Esophagus (tissue), 2 donors: ENCODE results near the gene TTLL7. TPM values are rescaled to one million over a fixed set of nuclear protein-coding genes. Genes with fewer than 3 reads are reported as not detected.

ENCODE experiments used
- H3K27ac ChIP-seq, 2 donors: one replicate each; pipeline ENCODE4 v1.5.1; 2013; ENCODE audit warnings: low read depth in 2 of 2, mild to moderate bottlenecking in 2 of 2, inconsistent platforms in 1 of 2, low read length in 1 of 2, moderate library complexity in 1 of 2
- H3K27me3 ChIP-seq, 2 donors: one replicate each; pipeline ENCODE4 v1.6.1; 2013; ENCODE audit warnings: low read length in 2 of 2, control low read depth in 1 of 2, mild to moderate bottlenecking in 1 of 2; ENCODE audit not compliant: insufficient read depth in 2 of 2, control insufficient read depth in 1 of 2
- H3K36me3 ChIP-seq, 2 donors: one replicate each; pipeline ENCODE4 v1.6.1; 2013; ENCODE audit warnings: low read length in 1 of 2; ENCODE audit not compliant: control insufficient read depth in 2 of 2, insufficient read depth in 2 of 2
- H3K4me1 ChIP-seq, 2 donors: one replicate each; pipeline ENCODE4 v1.6.1; 2013; ENCODE audit warnings: low read length in 1 of 2; ENCODE audit not compliant: control insufficient read depth in 2 of 2, insufficient read depth in 2 of 2
- H3K4me3 ChIP-seq, 2 donors: one replicate each; pipeline ENCODE4 v1.5.1; 2013; ENCODE audit warnings: low read length in 2 of 2, mild to moderate bottlenecking in 2 of 2, low read depth in 1 of 2, moderate library complexity in 1 of 2
- H3K9me3 ChIP-seq, 2 donors: one replicate each; pipeline ENCODE4 v1.6.1; 2013; ENCODE audit warnings: mild to moderate bottlenecking in 2 of 2, low read depth in 1 of 2, low read length in 1 of 2, moderate library complexity in 1 of 2; ENCODE audit not compliant: control insufficient read depth in 2 of 2, insufficient read depth in 1 of 2
- WGBS, 2 donors: extraction: QIAGEN DNeasy Blood & Tissue Kit; methylation state at CpG; one replicate each; pipeline ENCODE4 v1.1.7; 2013; 5-methylcytosine and 5-hydroxymethylcytosine counted together
- polyA plus RNA-seq, 2 donors: library from polyadenylated mRNA; stranded (reverse); fragments of 200-250 nt; gene quantifications; one replicate each; pipeline ENCODE4 v1.2.3, GENCODE V29; 2013
- donor health status: healthy with polysubstance abuse.
- donor health status: Bipolar disorder and iron deficiency.

TTLL7 gene
- polyA plus RNA-seq, 2 donors: 1.6 to 3.6 TPM

- Histone ChIP-seq H3K4me3 (no peak overlapping the region), H3K27me3 (no peaks in the 10 kb centered on the region), H3K4me1 (no peaks in the 10 kb centered on the region), H3K9me3 (no peaks in the 10 kb centered on the region), H3K27ac (no peak overlapping the region), H3K36me3 (no peaks in the 10 kb centered on the region)
Measured at GRCh38 chr1:83909687-83910086, 89.2 kb downstream of the TTLL7 start.

- WGBS, 2 donors: 49 to 50% methylated on average over 3 of the region's 3 CpGs
- H3K4me3 ChIP-seq: no peak overlapping the region
- H3K36me3 ChIP-seq: no peaks in the 10 kb centered on the region
- no peaks in the 10 kb centered on the region for H3K4me1 ChIP-seq
- H3K9me3 ChIP-seq: no peaks in the 10 kb centered on the region
- no peaks in the 10 kb centered on the region for H3K27me3 ChIP-seq
- no peak overlapping the region for H3K27ac ChIP-seq
Measured at GRCh38 chr1:83905315-83905907, 93.5 kb downstream of the TTLL7 start.

DNA sequence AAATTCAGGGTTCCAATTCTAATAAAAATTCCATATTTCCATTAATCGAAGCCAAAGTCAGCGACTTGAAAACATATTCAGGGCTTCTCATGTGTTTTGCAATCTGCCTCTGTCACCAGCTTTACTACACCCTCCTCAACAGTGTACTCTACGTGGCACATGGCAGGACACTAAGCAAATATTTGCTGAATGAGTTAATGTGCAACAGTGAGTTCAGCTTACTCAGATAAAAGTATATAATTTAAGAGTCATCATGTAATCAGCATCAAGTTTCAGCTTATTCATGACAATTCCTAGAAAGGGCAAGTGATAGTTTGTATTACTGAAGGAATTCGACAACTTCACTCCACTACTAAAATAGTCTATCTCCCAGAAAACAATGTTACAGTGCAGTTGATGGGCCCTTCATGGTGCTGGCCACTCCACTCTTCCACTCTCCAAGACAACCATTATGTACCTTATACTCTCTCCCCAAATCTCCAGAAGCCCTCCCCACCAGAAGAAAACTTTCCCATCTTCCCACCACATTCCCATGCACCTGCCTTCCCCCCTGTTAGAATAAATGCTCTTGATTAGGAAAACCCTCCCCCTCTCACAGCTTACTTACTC, 97.3 kb downstream of the TTLL7 start:
- no peaks in the 10 kb centered on the region for H3K36me3 ChIP-seq
- no peaks in the 10 kb centered on the region for H3K4me1 ChIP-seq
- H3K27me3 ChIP-seq: no peaks in the 10 kb centered on the region
- H3K27ac ChIP-seq: no peak overlapping the region
- 58 to 73% methylated on average over 4 of the region's 4 CpGs for WGBS, 2 donors
- no peaks in the 10 kb centered on the region for H3K9me3 ChIP-seq
- H3K4me3 ChIP-seq: no peak overlapping the region

GRCh38 chr1:83900524-83900923, 98.4 kb downstream of the TTLL7 start:
- Histone ChIP-seq H3K4me1 (no peaks in the 10 kb centered on the region), H3K9me3 (no peaks in the 10 kb centered on the region), H3K27ac (no peak overlapping the region), H3K4me3 (no peak overlapping the region), H3K27me3 (no peaks in the 10 kb centered on the region), H3K36me3 (no peaks in the 10 kb centered on the region)
- 49 to 68% methylated on average over 3 of the region's 3 CpGs for WGBS, 2 donors

GRCh38 chr1:83897516-83897915, 101.4 kb downstream of the TTLL7 start:
- 75 to 92% methylated on average over 2 of the region's 2 CpGs for WGBS, 2 donors
- H3K4me3 ChIP-seq: no peak overlapping the region
- H3K36me3 ChIP-seq: no peaks in the 10 kb centered on the region
- no peaks in the 10 kb centered on the region for H3K9me3 ChIP-seq
- no peaks in the 10 kb centered on the region for H3K27me3 ChIP-seq
- no peak overlapping the region for H3K27ac ChIP-seq
- no peaks in the 10 kb centered on the region for H3K4me1 ChIP-seq

GRCh38 chr1:83896299-83896698, 102.6 kb downstream of the TTLL7 start:
- no peaks in the 10 kb centered on the region for H3K4me1 ChIP-seq
- H3K9me3 ChIP-seq: no peaks in the 10 kb centered on the region
- 90 to 92% methylated on average over 6 of the region's 6 CpGs for WGBS, 2 donors

GRCh38 chr1:83889707-83890106, 109.2 kb downstream of the TTLL7 start:
- WGBS, 2 donors: 77 to 89% methylated on average over 2 of the region's 2 CpGs
- H3K27ac ChIP-seq: no peak overlapping the region
- no peaks in the 10 kb centered on the region for H3K4me1 ChIP-seq
- no peaks in the 10 kb centered on the region for H3K36me3 ChIP-seq
- H3K4me3 ChIP-seq: no peak overlapping the region
- no peaks in the 10 kb centered on the region for H3K27me3 ChIP-seq
- H3K9me3 ChIP-seq: no peaks in the 10 kb centered on the region

More at GRCh38 chr1:83896299-83896698, 102.6 kb downstream of the TTLL7 start:
- H3K27ac ChIP-seq: no peak overlapping the region
- no peak overlapping the region for H3K4me3 ChIP-seq
- no peaks in the 10 kb centered on the region for H3K36me3 ChIP-seq
- H3K27me3 ChIP-seq: no peaks in the 10 kb centered on the region

- WGBS, 2 donors: 86% methylated on average over 3 of the region's 3 CpGs
- no peak overlapping the region for H3K27ac ChIP-seq
Measured at GRCh38 chr1:83887483-83887882, 111.4 kb downstream of the TTLL7 start.

DNA sequence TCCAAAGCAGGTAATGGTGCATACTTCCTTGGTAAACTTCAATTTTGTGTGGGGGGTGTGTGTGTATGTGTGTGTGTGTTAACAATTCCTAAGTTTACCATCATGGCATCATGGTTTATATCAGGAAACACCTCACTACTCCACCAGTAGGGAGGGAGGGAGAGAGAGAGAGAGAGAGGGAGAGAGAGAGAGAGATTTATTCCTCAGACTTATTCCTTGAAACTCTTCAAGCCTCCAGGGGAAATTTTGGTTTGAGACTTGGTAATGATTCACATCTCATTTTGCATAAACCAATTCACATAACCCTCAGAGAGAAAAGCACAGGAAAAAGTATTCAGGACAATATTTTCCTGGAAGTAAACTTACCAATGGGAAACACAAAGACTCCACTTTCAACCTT, 115.0 kb downstream of the TTLL7 start:
- H3K9me3 ChIP-seq: no peaks in the 10 kb centered on the region
- H3K36me3 ChIP-seq: no peaks in the 10 kb centered on the region
- H3K4me1 ChIP-seq: no peaks in the 10 kb centered on the region
- H3K4me3 ChIP-seq: no peak overlapping the region
- H3K27me3 ChIP-seq: no peaks in the 10 kb centered on the region
- no peak overlapping the region for H3K27ac ChIP-seq

More at GRCh38 chr1:83887483-83887882, 111.4 kb downstream of the TTLL7 start:
- no peaks in the 10 kb centered on the region for H3K9me3 ChIP-seq
- H3K4me1 ChIP-seq: no peaks in the 10 kb centered on the region
- H3K4me3 ChIP-seq: no peak overlapping the region
- no peaks in the 10 kb centered on the region for H3K36me3 ChIP-seq
- no peaks in the 10 kb centered on the region for H3K27me3 ChIP-seq

GRCh38 chr1:83882906-83883305, 116.0 kb downstream of the TTLL7 start:
- Histone ChIP-seq H3K27ac (no peak overlapping the region), H3K27me3 (no peaks in the 10 kb centered on the region)
- 29 to 35% methylated on average over 2 of the region's 2 CpGs for WGBS, 2 donors

More at GRCh38 chr1:83882906-83883305, 116.0 kb downstream of the TTLL7 start:
- Histone ChIP-seq H3K9me3 (no peaks in the 10 kb centered on the region), H3K4me3 (no peak overlapping the region), H3K36me3 (no peaks in the 10 kb centered on the region), H3K4me1 (no peaks in the 10 kb centered on the region)
